Progenitor cell of endocrine pancreas (in vitro differentiated cells): ENCODE results near the gene THSD4. TPM values are rescaled to one million over a fixed set of nuclear protein-coding genes. Genes with fewer than 3 reads are reported as not detected.

Experiments
- DNase-seq: peaks from one replicate; pipeline ENCODE4 v3.0.0; 2021; ENCODE audit warnings: low spot score; ENCODE audit not compliant: unreplicated experiment
- H3K27ac Mint-ChIP-seq: 2 replicates; pipeline ENCODE4 v1.8.0; 2021; ENCODE audit warnings: mild to moderate bottlenecking, moderate library complexity, mixed read lengths
- H3K27me3 Mint-ChIP-seq: 2 replicates; pipeline ENCODE4 v1.8.0; 2021; ENCODE audit warnings: mixed read lengths
- H3K36me3 Mint-ChIP-seq: 2 replicates; pipeline ENCODE4 v1.8.0; 2022; ENCODE audit warnings: mixed read lengths; ENCODE audit not compliant: insufficient read depth
- H3K4me1 Mint-ChIP-seq: 2 replicates; pipeline ENCODE4 v1.8.0; 2021; ENCODE audit warnings: low read depth, mixed read lengths
- H3K4me3 Mint-ChIP-seq: 2 replicates; pipeline ENCODE4 v1.8.0; 2021; ENCODE audit warnings: low read depth, mild to moderate bottlenecking, moderate library complexity, mixed read lengths
- H3K9me3 Mint-ChIP-seq: 2 replicates; pipeline ENCODE4 v1.8.0; 2021; ENCODE audit warnings: low read depth, mixed read lengths
- CTCF ChIP-seq: fragments of 200-600 bp; sonication (generic); IDR thresholded peaks from one replicate; pipeline ENCODE4 v1.5.0; 2021; ENCODE audit warnings: antibody characterized with exemption, mild to moderate bottlenecking; ENCODE audit not compliant: unreplicated experiment
- total RNA-seq: library from RNA; stranded (reverse); gene quantifications from 2 replicates; pipeline ENCODE4 v1.2.1, GENCODE V29; 2021

THSD4 gene
- total RNA-seq, 1 donor from 2014 or later: 6.8 TPM

GRCh38 chr15:71683411-71684274, 568.4 kb downstream of the THSD4 start:
- TF ChIP-seq CTCF: no peak
- H3K27me3 Mint-ChIP-seq: peaks cover 4% of the 10 kb centered on the region
- H3K4me1 Mint-ChIP-seq: peaks cover 14% of the 10 kb centered on the region
- no peak overlapping the region for H3K4me3 Mint-ChIP-seq
- DNase-seq: no peak
- H3K36me3 Mint-ChIP-seq: no peaks in the 10 kb centered on the region
- H3K9me3 Mint-ChIP-seq: no peaks in the 10 kb centered on the region
- no peak overlapping the region for H3K27ac Mint-ChIP-seq

GRCh38 chr15:71685420-71685993, 570.2 kb downstream of the THSD4 start:
- peaks cover 10% of the 10 kb centered on the region for H3K27me3 Mint-ChIP-seq
- H3K27ac Mint-ChIP-seq: no peak overlapping the region
- H3K4me3 Mint-ChIP-seq: no peak overlapping the region
- no peaks in the 10 kb centered on the region for H3K36me3 Mint-ChIP-seq
- peaks cover 3% of the 10 kb centered on the region for H3K9me3 Mint-ChIP-seq
- TF ChIP-seq CTCF: no peak
- no peaks in the 10 kb centered on the region for H3K4me1 Mint-ChIP-seq
- DNase-seq: no peak

- Mint-ChIP-seq H3K9me3 (peaks cover 8% of the 10 kb centered on the region), H3K4me3 (no peak overlapping the region), H3K27me3 (peaks cover 15% of the 10 kb centered on the region), H3K27ac (no peak overlapping the region), H3K4me1 (no peaks in the 10 kb centered on the region), H3K36me3 (no peaks in the 10 kb centered on the region)
- no peak for DNase-seq
- no peak for TF ChIP-seq CTCF
These were observed 571.2 kb downstream of the THSD4 start for GRCh38 chr15:71686221-71687050.

GRCh38 chr15:71687902-71688508, 572.7 kb downstream of the THSD4 start:
- no peak overlapping the region for H3K27ac Mint-ChIP-seq
- H3K9me3 Mint-ChIP-seq: peaks cover 8% of the 10 kb centered on the region
- H3K4me3 Mint-ChIP-seq: no peak overlapping the region
- no peak for TF ChIP-seq CTCF
- H3K27me3 Mint-ChIP-seq: peaks cover 22% of the 10 kb centered on the region
- DNase-seq: no peak
- H3K4me1 Mint-ChIP-seq: peaks cover 2% of the 10 kb centered on the region
- H3K36me3 Mint-ChIP-seq: no peaks in the 10 kb centered on the region

GRCh38 chr15:71688509-71689094, 573.3 kb downstream of the THSD4 start:
- no peak overlapping the region for H3K27ac Mint-ChIP-seq
- H3K4me1 Mint-ChIP-seq: peaks cover 2% of the 10 kb centered on the region
- TF ChIP-seq CTCF: no peak
- peaks cover 19% of the 10 kb centered on the region for H3K27me3 Mint-ChIP-seq
- H3K4me3 Mint-ChIP-seq: no peak overlapping the region
- DNase-seq: no peak
- H3K36me3 Mint-ChIP-seq: no peaks in the 10 kb centered on the region
- H3K9me3 Mint-ChIP-seq: peaks cover 8% of the 10 kb centered on the region
